Loucy (cell line): Measurements from ENCODE around the gene PLEKHG4.

Experiments
- EZH2phosphoT487 ChIP-seq: fragments of 200-600 bp; IDR thresholded peaks from 2 replicates; pipeline ENCODE4 v1.6.1; 2018; ENCODE audit warnings: antibody characterized with exemption, mild to moderate bottlenecking, moderate library complexity, borderline replicate concordance
- TF ChIP-seq, protein P1 (sequence below): fragments of 200-600 bp; sonication (generic); conservative IDR thresholded peaks from 2 replicates; pipeline ENCODE4 v1.5.1; 2014; ENCODE audit warnings: mild to moderate bottlenecking, antibody characterized with exemption, low read length

DNA sequence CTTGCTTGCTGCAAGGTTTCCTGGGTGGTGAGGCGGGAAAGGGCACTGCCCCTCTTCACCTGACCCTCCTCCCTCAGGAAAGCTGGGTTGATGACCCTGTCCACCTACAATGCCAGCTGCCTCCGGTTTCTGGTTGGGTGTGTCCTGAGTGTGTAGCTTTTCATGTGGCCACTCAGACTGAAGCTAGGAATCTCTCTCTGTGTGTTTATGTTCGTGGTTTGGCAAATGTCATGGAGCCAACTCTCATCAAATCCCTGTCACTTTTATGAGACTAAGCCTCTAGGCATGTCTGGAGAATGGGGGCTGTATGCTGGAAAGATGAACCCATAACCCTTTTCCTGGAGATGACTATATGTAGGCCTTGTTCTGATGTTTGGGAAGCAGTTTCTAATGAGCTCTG is 17.1 kb downstream of the PLEKHG4 start:
- TF ChIP-seq, protein P1, sequence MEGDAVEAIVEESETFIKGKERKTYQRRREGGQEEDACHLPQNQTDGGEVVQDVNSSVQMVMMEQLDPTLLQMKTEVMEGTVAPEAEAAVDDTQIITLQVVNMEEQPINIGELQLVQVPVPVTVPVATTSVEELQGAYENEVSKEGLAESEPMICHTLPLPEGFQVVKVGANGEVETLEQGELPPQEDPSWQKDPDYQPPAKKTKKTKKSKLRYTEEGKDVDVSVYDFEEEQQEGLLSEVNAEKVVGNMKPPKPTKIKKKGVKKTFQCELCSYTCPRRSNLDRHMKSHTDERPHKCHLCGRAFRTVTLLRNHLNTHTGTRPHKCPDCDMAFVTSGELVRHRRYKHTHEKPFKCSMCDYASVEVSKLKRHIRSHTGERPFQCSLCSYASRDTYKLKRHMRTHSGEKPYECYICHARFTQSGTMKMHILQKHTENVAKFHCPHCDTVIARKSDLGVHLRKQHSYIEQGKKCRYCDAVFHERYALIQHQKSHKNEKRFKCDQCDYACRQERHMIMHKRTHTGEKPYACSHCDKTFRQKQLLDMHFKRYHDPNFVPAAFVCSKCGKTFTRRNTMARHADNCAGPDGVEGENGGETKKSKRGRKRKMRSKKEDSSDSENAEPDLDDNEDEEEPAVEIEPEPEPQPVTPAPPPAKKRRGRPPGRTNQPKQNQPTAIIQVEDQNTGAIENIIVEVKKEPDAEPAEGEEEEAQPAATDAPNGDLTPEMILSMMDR, result no peak
- TF ChIP-seq EZH2phosphoT487, result no peak
